Mammary epithelial cell (primary cell): Measurements from ENCODE around the gene DIPK1C.

Experiments used
- EZH2 ChIP-seq: IDR thresholded peaks from 2 replicates; pipeline ENCODE4 v1.6.1; 2012; ENCODE audit warnings: low read length, inconsistent platforms, borderline replicate concordance
- TF ChIP-seq, protein P1 (sequence below), 2 donors: IDR thresholded peaks in 1 of 2; conservative IDR thresholded peaks in 1 of 2; 2 replicates each; pipeline ENCODE4 v1.5.1; 2011 to 2012; ENCODE audit warnings: inconsistent platforms in 2 of 2, low read length in 2 of 2, mild to moderate bottlenecking in 2 of 2, control low read depth in 1 of 2, low read depth in 1 of 2; ENCODE audit not compliant: insufficient read depth in 1 of 2; ENCODE audit errors: extremely low read depth in 1 of 2

GRCh38 chr18:74399091-74399887, 57.8 kb downstream of the DIPK1C start:
- TF ChIP-seq, protein P1, sequence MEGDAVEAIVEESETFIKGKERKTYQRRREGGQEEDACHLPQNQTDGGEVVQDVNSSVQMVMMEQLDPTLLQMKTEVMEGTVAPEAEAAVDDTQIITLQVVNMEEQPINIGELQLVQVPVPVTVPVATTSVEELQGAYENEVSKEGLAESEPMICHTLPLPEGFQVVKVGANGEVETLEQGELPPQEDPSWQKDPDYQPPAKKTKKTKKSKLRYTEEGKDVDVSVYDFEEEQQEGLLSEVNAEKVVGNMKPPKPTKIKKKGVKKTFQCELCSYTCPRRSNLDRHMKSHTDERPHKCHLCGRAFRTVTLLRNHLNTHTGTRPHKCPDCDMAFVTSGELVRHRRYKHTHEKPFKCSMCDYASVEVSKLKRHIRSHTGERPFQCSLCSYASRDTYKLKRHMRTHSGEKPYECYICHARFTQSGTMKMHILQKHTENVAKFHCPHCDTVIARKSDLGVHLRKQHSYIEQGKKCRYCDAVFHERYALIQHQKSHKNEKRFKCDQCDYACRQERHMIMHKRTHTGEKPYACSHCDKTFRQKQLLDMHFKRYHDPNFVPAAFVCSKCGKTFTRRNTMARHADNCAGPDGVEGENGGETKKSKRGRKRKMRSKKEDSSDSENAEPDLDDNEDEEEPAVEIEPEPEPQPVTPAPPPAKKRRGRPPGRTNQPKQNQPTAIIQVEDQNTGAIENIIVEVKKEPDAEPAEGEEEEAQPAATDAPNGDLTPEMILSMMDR (conservative IDR thresholded peaks at IDR 0.05 in 1 of 2, IDR thresholded peaks at IDR 0.05 in 1 of 2; ENCODE audit: extremely low read depth in 1 of 2, insufficient read depth in 1 of 2, low read depth in 1 of 2, low read length in 2 of 2): no peak
- TF ChIP-seq EZH2: no peak
